Mesenchymal stem cell (in vitro differentiated cells and primary cell): ENCODE results near the gene MFSD6L.

ENCODE experiments used
- DNase-seq: peaks from one replicate; pipeline ENCODE4 v3.0.0-alpha.2; 2013
- H2AFZ ChIP-seq: one replicate; pipeline ENCODE4 v1.6.1; 2013; ENCODE audit warnings: low read depth, mild to moderate bottlenecking, control low read depth, inconsistent platforms, low read length, moderate library complexity
- H2AK5ac ChIP-seq: 2 replicates; pipeline ENCODE4 v1.6.1; 2013; ENCODE audit warnings: low read length, moderate library complexity, mild to moderate bottlenecking, inconsistent platforms; ENCODE audit not compliant: severe bottlenecking
- H2BK120ac ChIP-seq: one replicate; pipeline ENCODE4 v1.6.1; 2013; ENCODE audit warnings: low read depth, mild to moderate bottlenecking, inconsistent platforms, low read length, moderate library complexity
- H2BK12ac ChIP-seq, 2 experiments: one replicate each; pipeline ENCODE4 v1.6.1; 2013; ENCODE audit warnings: inconsistent platforms in 2 of 2, low read length in 2 of 2, mild to moderate bottlenecking in 2 of 2, moderate library complexity in 2 of 2, control low read depth in 1 of 2
- H2BK15ac ChIP-seq: one replicate; pipeline ENCODE4 v1.6.1; 2013; ENCODE audit warnings: mild to moderate bottlenecking, low read depth, inconsistent platforms; ENCODE audit not compliant: poor library complexity, severe bottlenecking
- H2BK5ac ChIP-seq: 2 replicates; pipeline ENCODE4 v1.6.1; 2013; ENCODE audit warnings: low read depth, mild to moderate bottlenecking, low read length, control low read depth, inconsistent platforms; ENCODE audit not compliant: poor library complexity, severe bottlenecking
- H3K14ac ChIP-seq, 2 experiments: one replicate each; pipeline ENCODE4 v1.6.1; 2013; ENCODE audit warnings: inconsistent platforms in 2 of 2, low read length in 2 of 2, control low read depth in 1 of 2, mild to moderate bottlenecking in 1 of 2, moderate library complexity in 1 of 2
- H3K18ac ChIP-seq, 2 experiments: one replicate each; pipeline ENCODE4 v1.6.1; 2013; ENCODE audit warnings: inconsistent platforms in 2 of 2, low read length in 2 of 2, control low read depth in 1 of 2, low read depth in 1 of 2, mild to moderate bottlenecking in 1 of 2
- H3K23ac ChIP-seq, 2 experiments: one replicate each; pipeline ENCODE4 v1.6.1; 2013; ENCODE audit warnings: inconsistent platforms in 2 of 2, low read length in 2 of 2, mild to moderate bottlenecking in 2 of 2, moderate library complexity in 2 of 2, control low read depth in 1 of 2
- H3K27ac ChIP-seq: 2 replicates; pipeline ENCODE4 v1.5.1; 2013; ENCODE audit warnings: mild to moderate bottlenecking, moderate library complexity, low read length, control low read depth, inconsistent platforms; ENCODE audit not compliant: poor library complexity, severe bottlenecking
- H3K27me3 ChIP-seq, 2 experiments: 2 replicates each; pipeline versions ENCODE4 v1.6.1 to v1.7.0; 2013; ENCODE audit warnings: low read length in 2 of 2, mild to moderate bottlenecking in 2 of 2, moderate library complexity in 2 of 2, control low read depth in 1 of 2, inconsistent platforms in 1 of 2; ENCODE audit not compliant: control insufficient read depth in 1 of 2, insufficient read depth in 1 of 2
- H3K36me3 ChIP-seq, 2 experiments: 2 replicates each; pipeline versions ENCODE4 v1.6.1 to v1.7.0; 2013; ENCODE audit warnings: low read length in 2 of 2, control low read depth in 1 of 2, inconsistent platforms in 1 of 2, low read depth in 1 of 2, mild to moderate bottlenecking in 1 of 2; ENCODE audit not compliant: insufficient read depth in 2 of 2, control insufficient read depth in 1 of 2
- H3K4ac ChIP-seq, 2 experiments: one replicate each; pipeline ENCODE4 v1.6.1; 2013; ENCODE audit warnings: inconsistent platforms in 2 of 2, low read length in 2 of 2, mild to moderate bottlenecking in 2 of 2, moderate library complexity in 2 of 2, control low read depth in 1 of 2, low read depth in 1 of 2
- H3K4me1 ChIP-seq: 2 replicates; pipeline ENCODE4 v1.6.1; 2013; ENCODE audit warnings: low read depth, low read length, control low read depth; ENCODE audit not compliant: control insufficient read depth, insufficient read depth
- H3K4me2 ChIP-seq: 2 replicates; pipeline ENCODE4 v1.6.1; 2013; ENCODE audit warnings: low read length, mild to moderate bottlenecking, inconsistent platforms; ENCODE audit not compliant: poor library complexity, severe bottlenecking
- H3K4me3 ChIP-seq, 2 experiments: 2 replicates each; pipeline versions ENCODE4 v1.5.1 to v1.7.0; 2013; ENCODE audit warnings: low read length in 2 of 2, mild to moderate bottlenecking in 2 of 2, control low read depth in 1 of 2, low read depth in 1 of 2; ENCODE audit not compliant: insufficient read depth in 1 of 2
- H3K79me1 ChIP-seq: replicated peaks from 2 replicates; pipeline ENCODE4 v1.6.1; 2013; ENCODE audit warnings: mild to moderate bottlenecking, control low read depth, low read length, inconsistent platforms; ENCODE audit not compliant: poor library complexity, severe bottlenecking
- H3K9ac ChIP-seq: 2 replicates; pipeline ENCODE4 v1.7.0; 2013; ENCODE audit warnings: mild to moderate bottlenecking, low read length, moderate library complexity
- H3K9me3 ChIP-seq: 2 replicates; pipeline ENCODE4 v1.7.0; 2013; ENCODE audit warnings: mild to moderate bottlenecking, low read length; ENCODE audit not compliant: control insufficient read depth
- H4K8ac ChIP-seq: one replicate; pipeline ENCODE4 v1.6.1; 2013; ENCODE audit warnings: inconsistent platforms, mild to moderate bottlenecking, low read length, moderate library complexity
- H4K91ac ChIP-seq: one replicate; pipeline ENCODE4 v1.6.1; 2013; ENCODE audit warnings: mild to moderate bottlenecking, low read length, inconsistent platforms
- WGBS: methylation state at CpG from one replicate; pipeline ENCODE4 v1.1.7; 2013; ENCODE audit warnings: mixed read lengths; 5-methylcytosine and 5-hydroxymethylcytosine counted together

MFSD6L gene

GRCh38 chr17:8793649-8794048, 5.5 kb downstream of the MFSD6L start:
- DNase-seq, result no peak

GRCh38 chr17:8792646-8793045, 6.5 kb downstream of the MFSD6L start:
- peaks cover 4 to 30% of the 10 kb centered on the region in 2 experiments for H3K27me3 ChIP-seq
- no peak for DNase-seq
- 77% methylated on average over 3 of the region's 6 CpGs for WGBS
- H4K91ac ChIP-seq, result no peak overlapping the region
- H3K9ac ChIP-seq, result no peak overlapping the region
- H3K4me2 ChIP-seq, result no peak overlapping the region
- no peak overlapping the region for H3K4ac ChIP-seq
- no peak overlapping the region for H2BK5ac ChIP-seq
- no peak overlapping the region for H2BK15ac ChIP-seq
- H3K36me3 ChIP-seq, result no peaks in the 10 kb centered on the region
- no peak overlapping the region for H2BK120ac ChIP-seq
- H3K23ac ChIP-seq, result no peak overlapping the region
- H3K14ac ChIP-seq, result no peak overlapping the region
- no peak overlapping the region for H2AK5ac ChIP-seq
- H3K79me1 ChIP-seq, result no peaks in the 10 kb centered on the region
- H3K18ac ChIP-seq, result no peak overlapping the region
- peaks cover 3% of the 10 kb centered on the region for H3K4me1 ChIP-seq
- H2BK12ac ChIP-seq, result no peak overlapping the region
- peaks cover 16% of the 10 kb centered on the region for H3K9me3 ChIP-seq
- H3K4me3 ChIP-seq, result no peak overlapping the region
- H2AFZ ChIP-seq, result no peak overlapping the region
- no peak overlapping the region for H4K8ac ChIP-seq
- no peak overlapping the region for H3K27ac ChIP-seq

More at GRCh38 chr17:8793649-8794048, 5.5 kb downstream of the MFSD6L start:
- Histone ChIP-seq H3K36me3 (no peaks in the 10 kb centered on the region), H2BK120ac (no peak overlapping the region), H2BK5ac (no peak overlapping the region), H3K79me1 (no peaks in the 10 kb centered on the region), H3K9me3 (peaks cover 16% of the 10 kb centered on the region), H2BK15ac (no peak overlapping the region), H4K8ac (no peak overlapping the region), H3K27me3 (peaks cover 14 to 30% of the 10 kb centered on the region in 2 experiments), H2BK12ac (no peak overlapping the region), H3K4me2 (no peak overlapping the region), H3K14ac (no peak overlapping the region), H3K4ac (no peak overlapping the region), H3K4me3 (no peak overlapping the region), H3K27ac (no peak overlapping the region), H2AFZ (no peak overlapping the region), H3K18ac (no peak overlapping the region), H2AK5ac (no peak overlapping the region), H3K9ac (no peak overlapping the region), H3K23ac (no peak overlapping the region), H3K4me1 (peaks cover 3% of the 10 kb centered on the region), H4K91ac (no peak overlapping the region)
- 83% methylated on average over 2 of the region's 2 CpGs for WGBS

- WGBS, result 69% methylated on average over 2 of the region's 2 CpGs
- H3K4ac ChIP-seq, result no peak overlapping the region
- H3K9me3 ChIP-seq, result peaks cover 16% of the 10 kb centered on the region
- no peak overlapping the region for H2AK5ac ChIP-seq
- no peak overlapping the region for H2BK120ac ChIP-seq
- no peak overlapping the region for H2BK5ac ChIP-seq
- no peak overlapping the region for H3K27ac ChIP-seq
- H3K4me2 ChIP-seq, result no peak overlapping the region
- H3K14ac ChIP-seq, result no peak overlapping the region
- no peaks in the 10 kb centered on the region for H3K4me1 ChIP-seq
- peak; percentile 52 for DNase-seq
- no peaks in the 10 kb centered on the region for H3K79me1 ChIP-seq
- H3K23ac ChIP-seq, result no peak overlapping the region
- no peak overlapping the region for H3K9ac ChIP-seq
- no peak overlapping the region for H2AFZ ChIP-seq
- H4K91ac ChIP-seq, result no peak overlapping the region
- no peak overlapping the region for H4K8ac ChIP-seq
- peaks cover 0 to 27% of the 10 kb centered on the region in 2 experiments for H3K27me3 ChIP-seq
- H3K18ac ChIP-seq, result no peak overlapping the region
- no peak overlapping the region for H2BK15ac ChIP-seq
- no peaks in the 10 kb centered on the region for H3K36me3 ChIP-seq
- peak overlapping the region in 1 of 2 experiments; percentile 18 for H3K4me3 ChIP-seq
- H2BK12ac ChIP-seq, result no peak overlapping the region
Observed at GRCh38 chr17:8791910-8792270, 7.3 kb downstream of the MFSD6L start.

- H3K27me3 ChIP-seq, result peaks cover 0 to 26% of the 10 kb centered on the region in 2 experiments
- H4K91ac ChIP-seq, result no peak overlapping the region
- H3K27ac ChIP-seq, result no peak overlapping the region
- H3K4me2 ChIP-seq, result no peak overlapping the region
- no peak overlapping the region for H2BK120ac ChIP-seq
- H2BK15ac ChIP-seq, result no peak overlapping the region
- H3K4me3 ChIP-seq, result peak overlapping the region in 1 of 2 experiments; percentile 18
- H3K14ac ChIP-seq, result no peak overlapping the region
- H3K36me3 ChIP-seq, result no peaks in the 10 kb centered on the region
- no peak overlapping the region for H3K23ac ChIP-seq
- 81% methylated on average over 1 of the region's 4 CpGs for WGBS
- no peak overlapping the region for H4K8ac ChIP-seq
- H3K18ac ChIP-seq, result no peak overlapping the region
- no peaks in the 10 kb centered on the region for H3K4me1 ChIP-seq
- no peak overlapping the region for H2BK12ac ChIP-seq
- H3K9me3 ChIP-seq, result peaks cover 16% of the 10 kb centered on the region
- DNase-seq, result no peak
- no peaks in the 10 kb centered on the region for H3K79me1 ChIP-seq
- no peak overlapping the region for H2AK5ac ChIP-seq
- no peak overlapping the region for H3K9ac ChIP-seq
- no peak overlapping the region for H2AFZ ChIP-seq
- H3K4ac ChIP-seq, result no peak overlapping the region
- H2BK5ac ChIP-seq, result no peak overlapping the region
Observed at GRCh38 chr17:8791248-8791909, 7.8 kb downstream of the MFSD6L start.
